HPDE6-E6E7 (cell line): Measurements from ENCODE around the gene AOPEP.

ENCODE experiments used
- DNase-seq: peaks from one replicate; pipeline ENCODE4 v3.0.0; 2011; ENCODE audit warnings: missing footprints; ENCODE audit errors: extremely low spot score

AOPEP gene

GRCh38 chr9:94899464-94900221, 173.1 kb downstream of the AOPEP start:
- no peak for DNase-seq

DNA sequence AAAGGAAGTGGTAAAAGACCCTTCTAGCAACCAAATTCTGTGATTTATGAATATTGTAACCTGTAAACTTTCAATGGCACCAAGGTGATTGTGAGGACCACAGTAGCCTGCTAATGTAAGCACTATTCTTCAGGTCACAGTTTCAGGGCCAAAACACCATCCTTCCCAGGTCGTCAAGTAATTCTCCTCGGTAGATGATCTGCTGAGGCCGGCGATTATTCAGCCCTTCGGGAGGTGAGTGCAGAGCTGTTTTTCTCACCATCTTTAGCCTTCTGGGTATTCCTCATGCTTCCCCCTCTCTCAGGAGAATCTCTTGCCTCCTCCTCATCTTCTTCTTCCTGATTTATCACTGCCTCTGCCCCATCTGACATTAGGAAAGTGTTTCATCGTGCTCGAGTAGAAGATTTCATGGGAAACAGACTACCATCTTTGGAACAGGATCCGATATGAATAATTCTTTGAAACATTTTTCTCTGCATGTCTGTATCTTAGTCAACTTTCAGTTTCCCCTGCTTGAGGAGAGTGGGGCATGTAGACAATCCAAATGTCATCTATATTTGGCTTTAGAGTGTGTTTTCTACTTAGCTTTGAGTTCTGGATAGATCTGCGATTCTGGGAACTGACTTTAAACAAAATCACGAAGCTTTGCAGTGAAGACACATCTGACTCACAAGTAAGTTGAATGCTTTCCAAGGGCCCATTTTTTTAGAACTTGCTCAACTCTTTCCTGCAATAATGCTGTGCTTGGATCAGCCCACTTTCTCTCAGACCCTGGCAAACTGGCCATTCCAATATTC, 173.9 kb downstream of the AOPEP start:
- DNase-seq = peak; percentile 63

DNA sequence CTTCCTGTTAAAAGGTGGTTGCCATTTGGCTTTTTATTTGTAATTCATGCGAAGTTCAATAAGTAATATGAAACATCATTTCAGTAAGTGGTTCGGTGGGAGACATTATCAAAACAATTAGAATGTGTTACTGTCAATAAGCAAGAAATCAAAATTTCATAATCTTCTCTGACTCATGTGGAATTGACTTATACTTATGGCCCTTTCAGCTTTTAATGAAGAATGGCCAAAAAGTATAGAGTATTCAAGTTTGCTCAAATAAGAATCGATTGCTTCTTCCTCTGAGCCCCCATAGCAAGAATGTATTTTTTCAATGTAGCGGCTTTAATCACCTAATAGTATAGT, 174.5 kb downstream of the AOPEP start:
- no peak for DNase-seq

- no peak for DNase-seq
Observed at GRCh38 chr9:94903961-94904421, 177.5 kb downstream of the AOPEP start.

DNA sequence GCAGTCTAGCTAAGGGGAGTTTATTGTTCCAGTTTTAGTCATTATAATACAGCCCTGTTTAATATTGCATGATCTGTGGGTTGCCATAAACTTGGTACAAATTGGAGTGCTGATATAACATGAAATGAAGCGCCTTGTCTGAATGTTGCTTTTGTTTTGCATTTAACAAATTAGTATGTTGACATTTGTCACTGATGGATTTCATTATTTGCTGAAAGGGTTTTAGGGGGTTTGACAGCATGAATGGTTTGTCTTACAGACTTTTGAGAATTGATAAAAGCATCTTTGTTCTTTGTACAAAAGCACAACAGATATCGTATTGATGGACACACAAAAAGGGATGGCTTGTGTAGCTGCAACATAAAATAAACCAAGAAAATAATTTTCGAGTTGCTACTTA, 178.3 kb downstream of the AOPEP start:
- DNase-seq = no peak

GRCh38 chr9:94905606-94906005, 179.1 kb downstream of the AOPEP start:
- no peak for DNase-seq

GRCh38 chr9:94906181-94906580, 179.7 kb downstream of the AOPEP start:
- DNase-seq = no peak

DNA sequence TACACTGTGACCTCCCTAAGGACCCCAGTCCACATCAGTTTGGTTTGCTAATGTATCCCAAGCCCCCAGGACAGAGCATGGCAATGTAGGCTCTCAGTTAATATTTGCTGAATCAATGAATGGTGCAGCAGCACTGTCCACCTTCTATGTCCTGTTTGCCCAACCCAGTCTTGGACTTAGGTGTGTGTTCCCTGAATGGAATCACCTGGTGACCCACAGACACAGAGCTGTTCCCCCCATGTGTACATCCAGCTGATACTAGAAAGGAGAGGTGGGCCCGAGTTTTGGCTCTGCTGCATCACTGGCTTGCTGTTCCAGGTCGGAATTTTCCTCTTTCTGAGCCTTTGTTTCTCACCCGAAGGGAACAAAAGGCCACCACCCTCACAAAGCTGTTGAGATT, 180.2 kb downstream of the AOPEP start:
- no peak for DNase-seq

GRCh38 chr9:94907264-94907936, 180.9 kb downstream of the AOPEP start:
- no peak for DNase-seq

DNA sequence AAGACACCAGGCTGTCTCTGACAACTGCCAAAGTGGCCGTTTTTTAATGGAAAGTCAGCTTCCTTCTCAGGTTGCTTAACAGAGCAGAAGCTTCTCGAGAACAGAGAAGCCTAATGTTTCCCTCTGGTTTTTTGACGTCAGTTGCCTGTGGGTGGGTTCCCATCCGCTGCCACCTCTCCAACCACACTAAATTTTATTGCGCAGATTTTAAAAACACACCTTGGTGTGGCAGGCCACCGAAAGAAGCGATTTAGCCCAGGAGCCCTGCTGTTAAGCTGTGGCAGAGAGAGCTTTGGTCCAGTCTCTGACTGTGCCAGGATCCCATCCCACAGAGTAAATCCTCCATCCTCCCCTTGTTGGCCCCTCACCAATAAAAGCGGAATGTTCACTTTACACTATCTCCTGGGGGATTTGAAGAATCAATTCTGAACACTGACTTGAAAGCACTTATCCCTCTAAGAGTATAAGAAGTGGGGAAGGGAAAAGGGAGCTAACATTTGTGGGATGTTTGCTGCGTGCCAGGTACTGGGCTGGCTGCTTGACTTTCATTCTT, 181.6 kb downstream of the AOPEP start:
- DNase-seq = no peak

DNA sequence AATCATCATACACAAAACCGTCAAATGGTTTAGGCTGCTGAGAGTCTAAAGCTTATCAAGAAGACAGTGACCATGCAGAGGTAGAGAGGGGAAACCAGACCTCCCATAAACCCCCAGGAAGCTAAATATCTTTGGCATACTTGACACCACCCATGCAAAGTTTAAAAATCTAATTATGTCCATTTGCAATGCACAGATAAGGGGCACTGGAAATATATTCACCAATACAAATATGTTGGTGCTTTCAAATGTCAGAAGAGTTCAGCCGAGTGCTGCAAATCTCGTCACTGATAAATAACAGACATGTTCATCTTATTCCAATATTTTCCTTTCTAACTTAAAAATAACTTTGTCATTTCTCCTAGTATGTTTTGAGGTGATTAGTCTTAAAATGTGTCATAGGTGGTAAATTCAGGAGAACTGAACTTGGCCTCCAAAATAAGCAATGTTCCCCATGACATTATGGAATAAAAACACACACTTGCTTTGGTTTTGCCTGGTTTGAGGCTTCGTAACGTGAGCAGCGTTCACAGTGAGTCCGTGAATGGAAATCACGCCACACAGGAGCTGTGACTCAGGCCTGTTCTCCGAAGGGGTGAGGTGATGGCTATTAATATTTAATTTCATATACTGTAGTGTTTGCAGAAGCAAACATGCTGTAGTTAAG, 182.2 kb downstream of the AOPEP start:
- DNase-seq = no peak

DNA sequence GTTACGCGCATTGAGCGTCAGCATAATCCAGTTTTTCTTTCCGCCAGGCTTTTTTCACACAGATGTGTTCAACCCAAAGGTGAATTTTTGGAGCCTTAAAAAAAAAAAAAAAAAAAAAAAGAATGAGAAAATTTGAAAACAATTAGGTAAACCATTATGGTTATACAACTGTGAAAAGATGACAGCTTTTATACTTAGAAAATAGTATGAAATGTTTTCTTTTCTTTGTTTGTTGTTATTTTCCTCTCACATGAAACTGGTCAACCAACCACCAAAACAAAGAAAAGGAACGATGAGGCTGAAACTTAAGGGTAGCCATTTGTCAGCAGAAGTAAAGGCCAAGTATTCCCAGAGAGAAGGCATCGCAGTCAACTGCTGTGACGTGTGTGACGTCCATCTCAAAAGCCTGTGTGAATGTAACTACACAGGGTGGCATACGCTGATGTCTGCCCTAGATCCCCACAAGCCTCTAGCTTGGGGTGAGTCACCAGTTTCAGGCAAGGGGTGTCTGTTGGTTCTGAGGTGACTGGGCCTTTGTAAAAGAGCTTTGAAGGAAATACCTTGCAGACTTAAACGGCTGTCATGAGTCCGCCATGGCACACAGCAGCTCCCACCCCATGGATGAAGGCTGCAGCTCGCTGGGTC, 182.9 kb downstream of the AOPEP start:
- no peak for DNase-seq

GRCh38 chr9:94909965-94910730, 183.6 kb downstream of the AOPEP start:
- no peak for DNase-seq

DNA sequence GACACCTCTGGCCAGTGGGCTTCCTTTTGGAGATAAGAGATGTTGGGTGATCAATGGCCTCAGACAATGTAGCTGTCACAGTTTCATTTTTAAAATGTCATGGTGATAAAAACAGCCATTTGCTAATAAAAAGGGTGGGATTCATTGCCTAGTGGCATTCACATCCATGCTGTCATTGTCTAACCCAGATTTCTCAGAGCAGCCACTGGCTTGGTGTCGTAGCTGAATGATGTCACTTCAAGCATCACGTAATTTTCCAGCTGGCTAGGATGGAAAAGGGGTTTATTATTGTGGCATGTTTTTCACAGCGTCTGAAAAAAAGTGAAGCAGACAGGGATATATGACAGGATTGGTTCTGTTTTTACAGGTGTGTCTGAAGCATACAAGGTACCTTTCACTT, 184.7 kb downstream of the AOPEP start:
- DNase-seq = no peak

GRCh38 chr9:94911986-94912635, 185.6 kb downstream of the AOPEP start:
- DNase-seq = no peak

GRCh38 chr9:94912700-94913249, 186.3 kb downstream of the AOPEP start:
- DNase-seq = no peak

GRCh38 chr9:94913550-94913949, 187.1 kb downstream of the AOPEP start:
- DNase-seq = no peak

DNA sequence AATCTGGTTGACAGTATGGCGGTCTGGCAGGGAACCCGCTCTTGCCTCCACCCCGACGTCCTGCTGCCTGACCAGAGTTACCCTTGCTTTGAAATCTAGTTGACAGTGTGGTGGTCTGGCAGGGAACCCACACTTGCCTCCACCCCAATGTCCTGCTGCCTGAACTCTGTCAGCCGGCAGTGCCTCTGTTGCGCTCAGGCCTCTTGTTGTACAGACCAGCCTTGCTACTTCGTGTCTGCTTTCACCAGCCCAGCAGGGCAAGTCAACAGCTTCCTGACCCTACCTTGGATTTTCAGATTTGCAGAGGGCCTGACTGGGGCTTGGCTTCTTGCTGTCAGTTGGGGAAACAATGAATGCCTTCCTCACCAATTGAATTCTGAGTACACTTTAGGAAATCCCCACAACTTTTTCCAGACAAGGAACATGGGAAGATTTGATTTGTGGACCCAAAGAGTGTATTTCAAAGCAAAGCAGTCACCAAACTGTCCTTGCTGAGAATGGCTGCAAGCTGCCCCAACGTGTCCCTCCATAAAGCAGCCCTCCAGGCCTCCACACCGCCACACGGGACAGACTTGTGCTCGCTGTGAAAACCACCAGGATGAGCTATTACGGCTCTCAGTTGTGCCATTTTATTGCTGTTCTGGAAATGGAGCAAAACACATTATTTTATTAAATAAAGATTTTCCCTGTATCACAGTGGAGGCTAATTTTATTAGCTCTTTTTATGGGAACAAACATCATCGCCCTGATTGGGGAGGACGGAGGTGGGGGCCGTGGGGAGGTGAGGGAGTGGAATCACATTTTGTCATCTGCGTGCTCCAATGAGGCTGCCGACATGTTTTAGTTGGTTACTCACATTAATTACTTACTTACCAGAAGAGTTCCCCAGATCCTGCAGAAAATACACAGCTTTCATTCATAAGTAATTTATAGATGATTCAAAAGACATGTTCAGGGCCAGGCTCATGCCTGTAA, 189.3 kb downstream of the AOPEP start:
- no peak for DNase-seq
